Gastroesophageal sphincter (tissue), 3 donors: ENCODE data around the gene MFAP3.

ENCODE experiments used
- CTCF ChIP-seq, 4 experiments: fragments of 200-600 bp in 2 of 4; fragments of 450-650 bp in 2 of 4; sonication (generic) in 1 of 4; IDR thresholded peaks; one replicate each; pipeline ENCODE4 v1.5.1; 2017 to 2019; ENCODE audit warnings: antibody characterized with exemption in 4 of 4, mild to moderate bottlenecking in 2 of 4, moderate library complexity in 2 of 4
- EP300 ChIP-seq: sonication (generic); formaldehyde crosslinking; IDR thresholded peaks from one replicate; pipeline ENCODE4 v1.6.1; 2017; ENCODE audit warnings: antibody characterized with exemption, mild to moderate bottlenecking
- POLR2A ChIP-seq, 2 donors: fragments of 450-650 bp; IDR thresholded peaks; one replicate each; pipeline ENCODE4 v1.6.1; 2017; ENCODE audit warnings: antibody characterized with exemption in 2 of 2, mild to moderate bottlenecking in 2 of 2, moderate library complexity in 1 of 2
- POLR2AphosphoS5 ChIP-seq: sonication (generic); formaldehyde crosslinking; IDR thresholded peaks from one replicate; pipeline ENCODE4 v1.6.1; 2017; ENCODE audit warnings: antibody characterized with exemption

- TF ChIP-seq CTCF (IDR thresholded peaks at IDR 0.05), result no peak
- TF ChIP-seq POLR2AphosphoS5, result no peak
- no peak for TF ChIP-seq POLR2A (IDR thresholded peaks at IDR 0.05)
- no peak for TF ChIP-seq EP300
Observed at GRCh38 chr5:154010660-154011059, 28.1 kb upstream of the MFAP3 start.
